SK-N-SH (cell line): ENCODE measurements around the gene PDE2A. TPM values are rescaled to one million over a fixed set of nuclear protein-coding genes. Genes with fewer than 3 reads are reported as not detected.

Experiments
- CTCF ChIA-PET: fragments of 300-600, 350-600 bp; formaldehyde crosslinking; extraction: SDS; loops from one replicate; lab custom pipeline; 2021; lab: Yijun Ruan, JAX
- POLR2A ChIA-PET: fragments of 350-600 bp; sonication (Branson Sonifier 250); formaldehyde crosslinking; extraction: SDS; loops from one replicate; lab custom pipeline; 2020; ENCODE audit warnings: antibody characterized with exemption, inconsistent platforms; lab: Yijun Ruan, JAX
- DNase-seq: peaks from one replicate; pipeline ENCODE4 v3.0.0; 2012
- H2AFZ ChIP-seq: fragments of 200-600 bp; sonication (generic); 2 replicates; pipeline ENCODE4 v1.8.1; 2016; ENCODE audit warnings: antibody characterized with exemption, mild to moderate bottlenecking, low read depth
- H3F3A ChIP-seq: fragments of 200-600 bp; sonication (generic); replicated peaks from 2 replicates; pipeline ENCODE3; 2016; ENCODE audit warnings: antibody characterized with exemption, mild to moderate bottlenecking; ENCODE audit not compliant: insufficient read depth
- H3K27ac ChIP-seq, 2 experiments: fragments of 200-500 bp in 1 of 2; fragments of 200-600 bp in 1 of 2; sonication (Bioruptor generic) in 1 of 2; sonication (generic), shearing (Covaris generic) in 1 of 2; 2 replicates each; pipeline versions ENCODE4 v1.5.1 to v1.6.1; 2014 to 2016; ENCODE audit warnings: low read depth in 2 of 2, inconsistent platforms in 1 of 2, low read length in 1 of 2, mild to moderate bottlenecking in 1 of 2, mixed read lengths in 1 of 2
- H3K27me3 ChIP-seq: fragments of 200-600 bp; sonication (generic), shearing (Covaris generic); 2 replicates; pipeline ENCODE4 v1.6.1; 2016; ENCODE audit warnings: mixed run types; ENCODE audit not compliant: insufficient read depth
- H3K36me3 ChIP-seq, 2 experiments: fragments of 200-500 bp in 1 of 2; fragments of 200-600 bp in 1 of 2; sonication (Bioruptor generic) in 1 of 2; sonication (generic) in 1 of 2; replicated peaks in 1 of 2; 2 replicates each; pipeline versions ENCODE3 to v1.5.1; 2014 to 2016; ENCODE audit warnings: low read length in 1 of 2, mild to moderate bottlenecking in 1 of 2; ENCODE audit not compliant: insufficient read depth in 2 of 2, control insufficient read depth in 1 of 2
- H3K4me1 ChIP-seq, 2 experiments: fragments of 200-500 bp in 1 of 2; fragments of 200-600 bp in 1 of 2; sonication (Bioruptor generic) in 1 of 2; sonication (generic), shearing (Covaris generic) in 1 of 2; 2 replicates each; pipeline versions ENCODE4 v1.5.1 to v1.6.1; 2014 to 2016; ENCODE audit warnings: low read depth in 1 of 2, low read length in 1 of 2, mixed run types in 1 of 2; ENCODE audit not compliant: insufficient read depth in 2 of 2, control insufficient read depth in 1 of 2
- H3K4me2 ChIP-seq: fragments of 200-600 bp; sonication (generic), shearing (Covaris generic); 2 replicates; pipeline ENCODE4 v1.6.1; 2017; ENCODE audit warnings: mixed run types
- H3K4me3 ChIP-seq, 2 experiments: fragments of 200-500 bp in 1 of 2; fragments of 200-600 bp in 1 of 2; sonication (Bioruptor generic) in 1 of 2; sonication (generic), shearing (Covaris generic) in 1 of 2; 2 replicates each; pipeline versions ENCODE4 v1.5.1 to v1.8.1; 2014 to 2016; ENCODE audit warnings: low read depth in 2 of 2, inconsistent platforms in 1 of 2, low read length in 1 of 2, mild to moderate bottlenecking in 1 of 2, mixed read lengths in 1 of 2, moderate library complexity in 1 of 2
- H3K79me2 ChIP-seq: fragments of 200-600 bp; sonication (generic); 2 replicates; pipeline ENCODE4 v1.8.1; 2017; ENCODE audit warnings: mild to moderate bottlenecking; ENCODE audit not compliant: insufficient read depth
- H3K9ac ChIP-seq: fragments of 200-600 bp; sonication (generic); 2 replicates; pipeline ENCODE4 v1.6.1; 2017; ENCODE audit warnings: mixed run types
- H3K9me2 ChIP-seq: fragments of 200-600 bp; sonication (generic); 2 replicates; pipeline ENCODE4 v1.6.1; 2017; ENCODE audit warnings: mixed run types
- H3K9me3 ChIP-seq: fragments of 200-600 bp; sonication (generic); 2 replicates; pipeline ENCODE4 v1.6.1; 2017; ENCODE audit warnings: mixed run types, mild to moderate bottlenecking, moderate library complexity
- H4K20me1 ChIP-seq: fragments of 200-600 bp; sonication (generic); 2 replicates; pipeline ENCODE4 v1.6.1; 2017; ENCODE audit warnings: mild to moderate bottlenecking, mixed run types; ENCODE audit not compliant: insufficient read depth
- EP300 ChIP-seq, 2 experiments: IDR thresholded peaks; 2 replicates each; pipeline versions ENCODE4 v1.4.0 to v1.6.1; 2012; ENCODE audit warnings: borderline replicate concordance in 1 of 2, low read depth in 1 of 2, low read length in 1 of 2
- FOSL2 ChIP-seq: IDR thresholded peaks from 2 replicates; pipeline ENCODE4 v1.4.0; 2012; ENCODE audit warnings: low read depth, mild to moderate bottlenecking, moderate library complexity, borderline replicate concordance
- FOXJ3 ChIP-seq: sonication (generic); formaldehyde crosslinking; IDR thresholded peaks from 2 replicates; pipeline ENCODE4 v1.5.1; 2020; ENCODE audit warnings: mild to moderate bottlenecking, missing genetic modification reagents
- FOXM1 ChIP-seq: IDR thresholded peaks from 2 replicates; pipeline ENCODE4 v1.4.0; 2012; ENCODE audit warnings: low read depth, mild to moderate bottlenecking
- GABPA ChIP-seq: IDR thresholded peaks from 2 replicates; pipeline ENCODE4 v1.4.0; 2012; ENCODE audit warnings: low read depth, mild to moderate bottlenecking
- MXI1 ChIP-seq: IDR thresholded peaks from 2 replicates; pipeline ENCODE4 v1.6.1; 2012; ENCODE audit warnings: mild to moderate bottlenecking, low read depth, low read length, improper control_type of control experiment
- NFIC ChIP-seq: IDR thresholded peaks from 2 replicates; pipeline ENCODE4 v1.4.0; 2012; ENCODE audit warnings: borderline replicate concordance
- NRF1 ChIP-seq: IDR thresholded peaks from 2 replicates; pipeline ENCODE4 v1.6.1; 2012; ENCODE audit warnings: low read depth, mild to moderate bottlenecking, low read length
- POLR2AphosphoS5 ChIP-seq: IDR thresholded peaks from 2 replicates; pipeline ENCODE4 v1.6.1; 2012; ENCODE audit warnings: low read depth, low read length
- RCOR1 ChIP-seq: fragments of 150-350 bp; IDR thresholded peaks from 2 replicates; pipeline ENCODE4 v1.6.1; 2017; ENCODE audit warnings: antibody characterized with exemption, low read length
- RFX5 ChIP-seq: IDR thresholded peaks from 2 replicates; pipeline ENCODE4 v1.6.1; 2012; ENCODE audit warnings: mild to moderate bottlenecking, improper control_type of control experiment, low read length
- SIN3A ChIP-seq: IDR thresholded peaks from 2 replicates; pipeline ENCODE4 v1.6.1; 2012; ENCODE audit warnings: low read depth, mild to moderate bottlenecking, low read length, moderate library complexity, borderline replicate concordance
- TCF12 ChIP-seq: IDR thresholded peaks from 2 replicates; pipeline ENCODE4 v1.4.0; 2012
- YY1 ChIP-seq: IDR thresholded peaks from 2 replicates; pipeline ENCODE4 v1.4.0; 2012; ENCODE audit warnings: low read depth, mild to moderate bottlenecking
- WGBS: methylation state at CpG from one replicate; pipeline ENCODE4 v1.1.6; 2017; ENCODE audit warnings: low lambda C conversion rate; 5-methylcytosine and 5-hydroxymethylcytosine counted together
- polyA plus RNA-seq, 3 experiments: library from polyadenylated mRNA; depleted of rRNA; stranded (reverse); fragments of >200 nt; gene quantifications; 2 replicates each; pipeline ENCODE4 v1.2.3, GENCODE V29; 2012
- TF ChIP-seq, protein P1 (sequence below): fragments of 200-600 bp; sonication (generic); IDR thresholded peaks from 2 replicates; pipeline ENCODE4 v1.6.1; 2017; ENCODE audit warnings: antibody characterized with exemption, mild to moderate bottlenecking, moderate library complexity
- TF ChIP-seq, protein P2 (sequence below): IDR thresholded peaks from 2 replicates; pipeline ENCODE4 v1.4.0; 2012; ENCODE audit warnings: low read depth, borderline replicate concordance
- TF ChIP-seq, protein P3 (sequence below): IDR thresholded peaks from 2 replicates; pipeline ENCODE4 v1.4.0; 2012; ENCODE audit warnings: low read depth, borderline replicate concordance
- TF ChIP-seq, protein P4 (sequence below): IDR thresholded peaks from 2 replicates; pipeline ENCODE4 v1.4.0; 2012; ENCODE audit warnings: low read depth

Gene PDE2A
- polyA plus RNA-seq, 1 of the 3 experiments (the other 2 are of a cell fraction): 0.43 TPM

DNA sequence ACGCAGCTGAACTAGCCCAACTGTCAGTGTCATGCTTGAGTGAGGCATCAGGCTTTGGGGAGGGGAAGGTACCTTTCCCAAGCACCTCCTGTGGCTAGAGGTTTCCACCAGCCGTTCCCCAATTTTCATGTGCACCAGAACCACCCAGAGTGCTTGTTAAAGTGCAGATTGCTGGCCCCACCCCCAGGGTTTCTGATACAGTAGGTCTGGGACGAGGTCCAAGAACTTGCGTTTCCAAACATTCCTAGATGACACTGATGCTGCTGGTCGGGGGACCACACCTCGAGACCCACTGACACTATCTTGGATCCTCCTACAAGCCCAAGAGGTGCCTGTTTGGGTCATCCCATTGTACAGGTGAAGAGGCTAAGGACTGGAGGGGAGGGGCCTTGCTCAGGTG lies 59.8 kb downstream of the PDE2A start (continued):
- TF ChIP-seq, protein P1, sequence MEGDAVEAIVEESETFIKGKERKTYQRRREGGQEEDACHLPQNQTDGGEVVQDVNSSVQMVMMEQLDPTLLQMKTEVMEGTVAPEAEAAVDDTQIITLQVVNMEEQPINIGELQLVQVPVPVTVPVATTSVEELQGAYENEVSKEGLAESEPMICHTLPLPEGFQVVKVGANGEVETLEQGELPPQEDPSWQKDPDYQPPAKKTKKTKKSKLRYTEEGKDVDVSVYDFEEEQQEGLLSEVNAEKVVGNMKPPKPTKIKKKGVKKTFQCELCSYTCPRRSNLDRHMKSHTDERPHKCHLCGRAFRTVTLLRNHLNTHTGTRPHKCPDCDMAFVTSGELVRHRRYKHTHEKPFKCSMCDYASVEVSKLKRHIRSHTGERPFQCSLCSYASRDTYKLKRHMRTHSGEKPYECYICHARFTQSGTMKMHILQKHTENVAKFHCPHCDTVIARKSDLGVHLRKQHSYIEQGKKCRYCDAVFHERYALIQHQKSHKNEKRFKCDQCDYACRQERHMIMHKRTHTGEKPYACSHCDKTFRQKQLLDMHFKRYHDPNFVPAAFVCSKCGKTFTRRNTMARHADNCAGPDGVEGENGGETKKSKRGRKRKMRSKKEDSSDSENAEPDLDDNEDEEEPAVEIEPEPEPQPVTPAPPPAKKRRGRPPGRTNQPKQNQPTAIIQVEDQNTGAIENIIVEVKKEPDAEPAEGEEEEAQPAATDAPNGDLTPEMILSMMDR: no peak
- TF ChIP-seq FOXJ3 (CRISPR knock-in tag): no peak
- TF ChIP-seq YY1: no peak

DNA sequence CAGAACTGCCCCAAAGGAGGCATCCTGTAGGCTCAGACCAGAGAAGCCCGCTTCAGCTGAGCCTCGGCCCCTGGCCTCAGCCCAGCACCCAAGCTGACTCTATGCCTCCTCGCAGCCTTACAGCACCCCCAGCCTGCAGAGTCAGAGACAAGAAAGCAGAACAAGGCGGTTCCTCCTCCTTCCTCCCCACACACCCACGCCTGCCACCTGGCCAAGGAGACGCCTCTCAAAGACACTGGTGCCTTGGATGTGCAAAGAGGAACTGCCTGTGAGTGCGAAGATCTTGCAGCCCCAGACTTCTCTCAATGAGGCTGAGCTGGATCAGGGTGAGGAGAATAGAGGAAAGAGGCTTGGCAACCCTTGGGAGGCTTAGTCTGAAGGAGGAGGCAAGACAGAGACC lies 60.2 kb downstream of the PDE2A start:
- Histone ChIP-seq H3K9me3 (no peaks in the 10 kb centered on the region), H3K9ac (no peak overlapping the region), H3K4me3 (no peak overlapping the region), H3F3A (no peaks in the 10 kb centered on the region), H3K79me2 (no peaks in the 10 kb centered on the region)
- WGBS: 39% methylated on average over 6 of the region's 7 CpGs
- TF ChIP-seq POLR2AphosphoS5 (no peak), NRF1 (no peak), TCF12 (no peak)
- TF ChIP-seq, all 33 proteins: peak for 0
- Histone ChIP-seq H3K9me2 (no peaks in the 10 kb centered on the region), H3K27ac (no peak overlapping the region), H2AFZ (no peak overlapping the region), H3K4me2 (no peak overlapping the region), H3K36me3 (no peaks in the 10 kb centered on the region), H3K4me1 (peaks cover 0 to 30% of the 10 kb centered on the region in 2 experiments; a peak in 1 of 4 replicates), H3K27me3 (peaks cover 6% of the 10 kb centered on the region; the same call in 1 of the 2 replicates), H4K20me1 (no peaks in the 10 kb centered on the region)
- ChIA-PET POLR2A (no interaction called here), CTCF (interaction anchor here (0.7 to 1.6 kb wide), 3 partner anchors 11 to 29 kb away, joined by 3 to 7 read pairs (median 3); no protein-coding TSS in a partner anchor)
- DNase-seq: no peak

DNA sequence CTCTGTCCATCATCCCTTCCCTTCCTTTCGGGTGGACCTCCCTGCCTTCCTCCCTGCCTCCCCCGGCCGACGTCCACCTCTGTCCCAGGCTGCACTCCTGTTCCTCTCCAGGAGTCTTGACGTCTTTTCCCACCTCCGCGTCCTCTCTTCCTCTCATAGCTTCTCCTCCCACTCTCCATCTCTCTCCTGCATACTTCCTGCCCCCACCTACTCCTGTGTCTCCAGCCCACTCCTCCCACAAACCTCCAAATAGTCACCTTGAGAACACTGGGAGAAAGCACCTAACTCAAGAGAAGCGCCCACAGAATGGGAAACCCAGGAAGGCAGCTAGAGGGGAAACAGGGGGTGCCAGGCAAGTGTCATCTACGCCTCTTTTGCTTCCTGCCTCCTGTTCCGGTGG lies 60.8 kb downstream of the PDE2A start:
- no peak overlapping the region for H2AFZ ChIP-seq
- H4K20me1 ChIP-seq: no peaks in the 10 kb centered on the region
- no peak overlapping the region for H3K9ac ChIP-seq
- H3K4me3 ChIP-seq: no peak overlapping the region
- H3K4me1 ChIP-seq: peaks cover 0 to 30% of the 10 kb centered on the region in 2 experiments; a peak in 1 of 4 replicates
- WGBS: 64% methylated on average over 10 of the region's 10 CpGs
- H3K9me2 ChIP-seq: no peaks in the 10 kb centered on the region
- no peak for DNase-seq
- H3K4me2 ChIP-seq: no peak overlapping the region
- ChIA-PET CTCF (interaction anchor here (0.7 to 1.6 kb wide), 3 partner anchors 11 to 29 kb away, joined by 3 to 7 read pairs (median 3); no protein-coding TSS in a partner anchor), POLR2A (interaction anchor here (0.6 kb wide), 1 partner anchor 79 kb away, joined by 3 read pairs; no protein-coding TSS in a partner anchor)
- no peaks in the 10 kb centered on the region for H3K9me3 ChIP-seq
- H3K27me3 ChIP-seq: peaks cover 6% of the 10 kb centered on the region; the same call in 1 of the 2 replicates
- H3K36me3 ChIP-seq: no peaks in the 10 kb centered on the region
- H3K79me2 ChIP-seq: no peaks in the 10 kb centered on the region
- H3K27ac ChIP-seq: no peak overlapping the region
- no peaks in the 10 kb centered on the region for H3F3A ChIP-seq
- TF ChIP-seq RFX5: no peak
- no peak for TF ChIP-seq FOXM1
- TF ChIP-seq NFIC: no peak
- no peak for TF ChIP-seq FOXJ3 (CRISPR knock-in tag)
- TF ChIP-seq, protein P2, sequence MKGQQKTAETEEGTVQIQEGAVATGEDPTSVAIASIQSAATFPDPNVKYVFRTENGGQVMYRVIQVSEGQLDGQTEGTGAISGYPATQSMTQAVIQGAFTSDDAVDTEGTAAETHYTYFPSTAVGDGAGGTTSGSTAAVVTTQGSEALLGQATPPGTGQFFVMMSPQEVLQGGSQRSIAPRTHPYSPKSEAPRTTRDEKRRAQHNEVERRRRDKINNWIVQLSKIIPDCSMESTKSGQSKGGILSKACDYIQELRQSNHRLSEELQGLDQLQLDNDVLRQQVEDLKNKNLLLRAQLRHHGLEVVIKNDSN: no peak
- TF ChIP-seq, protein P3, sequence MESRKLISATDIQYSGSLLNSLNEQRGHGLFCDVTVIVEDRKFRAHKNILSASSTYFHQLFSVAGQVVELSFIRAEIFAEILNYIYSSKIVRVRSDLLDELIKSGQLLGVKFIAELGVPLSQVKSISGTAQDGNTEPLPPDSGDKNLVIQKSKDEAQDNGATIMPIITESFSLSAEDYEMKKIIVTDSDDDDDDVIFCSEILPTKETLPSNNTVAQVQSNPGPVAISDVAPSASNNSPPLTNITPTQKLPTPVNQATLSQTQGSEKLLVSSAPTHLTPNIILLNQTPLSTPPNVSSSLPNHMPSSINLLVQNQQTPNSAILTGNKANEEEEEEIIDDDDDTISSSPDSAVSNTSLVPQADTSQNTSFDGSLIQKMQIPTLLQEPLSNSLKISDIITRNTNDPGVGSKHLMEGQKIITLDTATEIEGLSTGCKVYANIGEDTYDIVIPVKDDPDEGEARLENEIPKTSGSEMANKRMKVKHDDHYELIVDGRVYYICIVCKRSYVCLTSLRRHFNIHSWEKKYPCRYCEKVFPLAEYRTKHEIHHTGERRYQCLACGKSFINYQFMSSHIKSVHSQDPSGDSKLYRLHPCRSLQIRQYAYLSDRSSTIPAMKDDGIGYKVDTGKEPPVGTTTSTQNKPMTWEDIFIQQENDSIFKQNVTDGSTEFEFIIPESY: no peak
- TF ChIP-seq, protein P1: no peak
- no peak for TF ChIP-seq FOSL2
- TF ChIP-seq, protein P4, sequence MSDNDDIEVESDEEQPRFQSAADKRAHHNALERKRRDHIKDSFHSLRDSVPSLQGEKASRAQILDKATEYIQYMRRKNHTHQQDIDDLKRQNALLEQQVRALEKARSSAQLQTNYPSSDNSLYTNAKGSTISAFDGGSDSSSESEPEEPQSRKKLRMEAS: no peak
- TF ChIP-seq GABPA: no peak
- TF ChIP-seq NRF1: no peak
- no peak for TF ChIP-seq RCOR1
- TF ChIP-seq EP300 (IDR thresholded peaks at IDR 0.05; ENCODE audit: borderline replicate concordance in 1 of 2, low read depth in 1 of 2, low read length in 1 of 2): no peak
- no peak for TF ChIP-seq SIN3A
- TF ChIP-seq MXI1: no peak
